Bronchial epithelial cell (primary cell): ENCODE data around the gene SLC46A2. TPM values are rescaled to one million over a fixed set of nuclear protein-coding genes. Genes with fewer than 3 reads are reported as not detected.

Experiments used
- DNase-seq: peaks from one replicate; pipeline ENCODE4 v3.0.0-alpha.2; 2010; ENCODE audit warnings: low read depth
- FAIRE-seq: peaks from 2 replicates; lab custom pipeline; 2011; peaks lifted over from hg19 to GRCh38; lab: Jason Lieb, UNC
- H3K27me3 ChIP-seq: 2 replicates; pipeline ENCODE4 v1.5.1; 2011; ENCODE audit warnings: low read length; ENCODE audit not compliant: control insufficient read depth, insufficient read depth
- H3K36me3 ChIP-seq: 2 replicates; pipeline ENCODE4 v1.5.1; 2011; ENCODE audit warnings: low read length; ENCODE audit not compliant: control insufficient read depth, insufficient read depth
- H3K4me3 ChIP-seq: 2 replicates; pipeline ENCODE4 v1.5.1; 2011; ENCODE audit warnings: mild to moderate bottlenecking, low read depth, low read length, control low read depth
- CTCF ChIP-seq: IDR thresholded peaks from 2 replicates; pipeline ENCODE4 v1.5.1; 2011; ENCODE audit warnings: mild to moderate bottlenecking, moderate library complexity, low read length, control low read depth, inconsistent platforms; ENCODE audit not compliant: insufficient read depth, severe bottlenecking
- total RNA-seq: library from RNA; depleted of rRNA; stranded (reverse); fragments of >200 nt; gene quantifications from 2 replicates; pipeline ENCODE4 v1.2.1, GENCODE V29; 2014

Gene SLC46A2
- total RNA-seq, 1 donor from 2014 or later, result not detected

- TF ChIP-seq CTCF, result no peak
- Histone ChIP-seq H3K27me3 (no peaks in the 10 kb centered on the region), H3K4me3 (no peak overlapping the region), H3K36me3 (no peaks in the 10 kb centered on the region)
- FAIRE-seq (no peak), DNase-seq (peak; percentile 33)
These were observed 6.0 kb downstream of the SLC46A2 start for GRCh38 chr9:112884721-112885120.

GRCh38 chr9:112884101-112884500 is 6.6 kb downstream of the SLC46A2 start:
- Histone ChIP-seq H3K36me3 (no peaks in the 10 kb centered on the region), H3K4me3 (no peak overlapping the region), H3K27me3 (no peaks in the 10 kb centered on the region)
- FAIRE-seq (peak; percentile 88), DNase-seq (peak; percentile 84)
- TF ChIP-seq CTCF, result no peak

- FAIRE-seq, result no peak
- Histone ChIP-seq H3K27me3 (no peaks in the 10 kb centered on the region), H3K36me3 (no peaks in the 10 kb centered on the region), H3K4me3 (no peak overlapping the region)
- TF ChIP-seq CTCF, result no peak
- peak; percentile 78 for DNase-seq
These were observed 9.3 kb downstream of the SLC46A2 start for GRCh38 chr9:112881331-112881730.

GRCh38 chr9:112880650-112881049 is 10.0 kb downstream of the SLC46A2 start:
- no peak for FAIRE-seq
- Histone ChIP-seq H3K4me3 (no peak overlapping the region), H3K27me3 (no peaks in the 10 kb centered on the region), H3K36me3 (no peaks in the 10 kb centered on the region)
- no peak for DNase-seq
- TF ChIP-seq CTCF, result no peak

GRCh38 chr9:112878752-112879151 is 11.9 kb downstream of the SLC46A2 start:
- no peak for TF ChIP-seq CTCF
- Histone ChIP-seq H3K4me3 (no peak overlapping the region), H3K36me3 (no peaks in the 10 kb centered on the region), H3K27me3 (no peaks in the 10 kb centered on the region)
- FAIRE-seq (no peak), DNase-seq (no peak)

- FAIRE-seq (no peak), DNase-seq (peak; percentile 10)
- H3K27me3 ChIP-seq, result no peaks in the 10 kb centered on the region
- no peak for TF ChIP-seq CTCF
- H3K4me3 ChIP-seq, result no peak overlapping the region
- H3K36me3 ChIP-seq, result no peaks in the 10 kb centered on the region
These were observed 16.8 kb downstream of the SLC46A2 start for GRCh38 chr9:112873773-112874405.
